ENCODE data around the gene MRPL14.
A peak's percentile ranks its signal among the peaks of the same experiment; 100 is the strongest.

The MRPL14 gene

DNA sequence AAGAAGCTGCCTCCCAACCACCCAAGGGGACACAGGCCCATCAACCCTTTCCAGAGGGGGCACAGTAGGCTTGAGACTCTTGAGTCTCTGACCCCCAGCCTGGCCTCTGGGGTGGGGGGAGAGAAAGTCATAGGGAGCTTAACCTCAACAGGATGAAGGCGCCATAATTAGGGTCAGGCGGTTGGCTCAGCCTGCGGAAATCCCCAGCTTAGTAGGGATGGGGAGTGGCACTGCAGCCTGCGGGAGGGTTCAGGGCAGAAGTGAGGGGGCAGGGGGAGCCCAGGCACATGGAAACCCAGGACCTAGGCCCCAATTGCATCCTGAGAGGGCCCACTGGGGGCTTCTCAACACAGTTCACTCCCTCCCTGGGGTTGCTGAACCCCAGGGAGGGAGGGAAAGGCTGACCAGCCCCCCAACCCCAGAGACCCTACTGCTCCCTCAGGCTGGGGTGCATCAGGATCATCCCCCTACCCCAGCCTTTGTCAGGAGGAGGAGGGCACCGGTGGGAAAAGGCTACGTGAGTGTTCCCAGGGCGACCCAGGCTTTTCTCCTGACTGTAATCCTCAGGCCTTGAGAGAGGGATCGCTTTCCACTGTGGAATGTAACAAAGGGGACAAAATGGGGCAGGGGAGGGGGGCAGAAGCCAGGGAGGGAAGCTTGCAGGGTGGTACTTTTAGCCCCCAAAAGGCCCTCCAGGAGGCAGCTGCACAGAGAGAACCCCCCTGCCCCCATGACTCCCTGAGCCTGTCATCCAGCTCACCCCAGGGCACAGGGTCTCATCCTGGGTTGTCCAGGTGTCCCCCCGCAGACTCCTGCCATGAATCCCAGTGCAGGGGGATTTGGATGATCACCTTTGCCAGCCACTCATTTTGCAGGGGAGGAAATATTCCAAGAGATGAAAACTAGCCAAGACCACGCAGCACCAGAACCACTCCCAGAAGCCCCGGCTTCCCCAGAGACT is 46.4 kb downstream of the MRPL14 start:
- DNase-seq (ENCODE audit: low read depth in 3 of 3), result no peak

DNA sequence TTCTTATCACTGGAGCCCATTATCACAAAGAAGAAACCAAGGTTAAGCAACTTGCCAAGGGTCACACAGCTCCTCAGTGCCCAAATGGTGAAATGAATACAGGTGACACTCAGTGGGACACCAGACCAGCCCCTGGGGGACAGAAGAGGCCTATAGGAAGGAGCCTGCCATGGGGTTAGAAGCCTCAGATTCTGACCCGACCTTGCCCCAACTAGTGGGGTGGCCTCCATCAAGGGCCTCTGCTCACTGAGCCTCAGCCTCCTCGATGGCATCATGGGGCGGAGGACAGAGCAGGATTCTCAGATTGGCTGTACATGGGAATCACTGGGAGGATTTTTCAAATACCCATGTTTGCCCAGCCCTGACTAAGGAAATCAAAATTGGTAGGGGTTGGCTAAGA is 47.6 kb downstream of the MRPL14 start:
- DNase-seq (ENCODE audit: low read depth in 3 of 3), result no peak

DNA sequence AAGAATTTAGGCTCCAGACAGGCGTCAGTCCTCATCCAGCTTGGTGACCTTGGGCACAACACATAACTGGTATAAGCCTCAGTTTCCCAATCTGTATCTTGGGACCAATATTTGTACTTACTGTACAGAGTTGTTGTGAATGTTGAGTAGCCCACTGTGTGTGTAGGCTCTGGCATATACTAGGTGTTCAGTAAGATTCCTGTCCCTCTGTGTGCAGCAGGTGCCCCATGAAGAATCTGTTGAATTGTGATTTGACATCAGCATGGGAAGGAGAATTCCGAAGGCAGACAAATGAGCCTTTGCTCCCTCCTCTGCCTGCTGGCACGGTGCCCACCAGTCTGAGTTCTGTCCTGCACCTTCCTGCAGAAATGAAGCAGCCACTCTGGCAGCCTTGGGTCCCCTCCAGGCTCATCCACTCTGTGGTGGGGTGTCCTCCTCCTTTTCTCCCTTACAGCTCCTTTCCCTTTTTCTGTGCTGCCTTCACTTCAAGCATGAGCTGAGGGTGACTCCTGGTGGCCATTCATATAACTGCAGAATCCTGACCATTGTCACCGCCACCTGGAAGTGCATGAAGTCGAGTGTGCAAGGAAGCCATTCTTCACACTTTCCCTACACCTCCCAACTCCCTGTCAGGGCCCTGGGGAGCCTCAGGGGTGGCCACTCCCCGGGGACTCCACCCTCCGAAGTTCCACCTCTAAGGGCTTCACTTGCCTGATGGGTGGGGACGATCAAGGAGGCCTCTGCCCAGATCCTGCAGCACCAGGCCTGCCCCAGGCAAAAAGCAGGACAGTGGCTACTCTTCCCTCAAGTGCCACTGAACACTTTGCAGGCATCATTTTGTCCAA is 48.2 kb downstream of the MRPL14 start:
- DNase-seq (ENCODE audit: low read depth in 3 of 3), result peak; percentile 52 to 66 (median 61)

DNA sequence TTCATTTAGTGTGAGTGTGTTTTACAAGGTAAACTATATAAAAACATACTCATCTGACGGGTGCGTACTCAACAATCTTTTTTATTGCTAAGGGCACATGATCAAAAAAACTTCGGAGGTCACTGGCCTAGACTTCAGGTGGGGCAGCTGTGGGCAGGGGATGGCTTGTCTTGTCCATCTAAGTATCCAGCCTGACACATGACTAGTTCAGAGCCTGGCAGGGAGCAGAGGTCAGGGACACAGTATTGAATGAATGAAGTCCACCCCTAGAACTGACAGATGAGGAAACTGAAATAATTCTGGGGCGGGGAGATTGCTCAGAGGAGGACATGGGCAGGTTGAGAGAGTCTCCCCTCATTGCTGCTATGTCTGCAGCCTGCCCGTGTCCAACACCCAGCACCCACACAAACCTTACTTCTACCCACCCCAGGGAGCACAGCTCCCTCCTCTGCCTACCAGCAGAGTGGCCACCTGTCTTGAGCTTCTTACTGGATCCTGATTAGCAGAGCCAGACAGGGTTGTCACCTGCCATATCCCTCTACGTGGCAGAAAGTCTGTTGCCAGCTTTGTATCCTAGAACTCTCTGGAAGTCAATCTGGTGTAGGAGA is 48.9 kb downstream of the MRPL14 start:
- no peak for DNase-seq (ENCODE audit: low read depth in 3 of 3)

DNA sequence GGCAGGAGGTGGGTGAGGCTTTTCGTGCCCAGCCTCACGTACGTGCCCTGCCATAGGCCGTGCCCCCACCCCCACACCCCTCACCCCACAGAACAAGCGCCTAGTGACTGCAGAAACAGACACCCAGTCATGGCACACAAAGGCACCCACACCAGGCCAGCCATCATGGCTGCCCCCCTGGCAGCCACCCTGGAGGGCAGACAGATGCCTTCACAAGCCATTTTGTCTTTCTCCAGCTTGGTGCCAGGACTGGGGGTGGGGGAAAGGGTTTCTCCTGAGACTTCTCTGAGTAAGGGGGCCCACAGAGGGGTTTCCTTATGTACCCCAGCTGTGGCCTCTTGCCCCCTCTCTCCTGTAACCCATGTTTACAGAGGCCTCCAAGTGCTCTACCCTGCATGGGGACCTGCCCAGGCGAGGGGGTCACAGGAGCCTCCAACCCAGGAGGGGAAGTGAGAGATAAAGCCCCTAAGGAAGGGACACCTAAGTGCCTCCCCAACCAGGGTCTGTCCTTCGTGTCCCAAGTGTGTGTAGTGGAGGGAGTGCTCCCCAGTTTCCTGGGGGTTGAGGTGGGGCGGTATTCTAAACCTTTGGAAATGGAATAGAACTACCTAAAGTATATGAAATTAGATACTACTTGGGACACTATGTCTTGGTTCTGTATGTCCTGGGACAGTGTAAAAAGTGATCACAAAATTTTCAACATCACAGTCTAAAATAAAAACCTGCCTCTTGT is 49.9 kb downstream of the MRPL14 start:
- no peak for DNase-seq (ENCODE audit: low read depth in 3 of 3)

DNA sequence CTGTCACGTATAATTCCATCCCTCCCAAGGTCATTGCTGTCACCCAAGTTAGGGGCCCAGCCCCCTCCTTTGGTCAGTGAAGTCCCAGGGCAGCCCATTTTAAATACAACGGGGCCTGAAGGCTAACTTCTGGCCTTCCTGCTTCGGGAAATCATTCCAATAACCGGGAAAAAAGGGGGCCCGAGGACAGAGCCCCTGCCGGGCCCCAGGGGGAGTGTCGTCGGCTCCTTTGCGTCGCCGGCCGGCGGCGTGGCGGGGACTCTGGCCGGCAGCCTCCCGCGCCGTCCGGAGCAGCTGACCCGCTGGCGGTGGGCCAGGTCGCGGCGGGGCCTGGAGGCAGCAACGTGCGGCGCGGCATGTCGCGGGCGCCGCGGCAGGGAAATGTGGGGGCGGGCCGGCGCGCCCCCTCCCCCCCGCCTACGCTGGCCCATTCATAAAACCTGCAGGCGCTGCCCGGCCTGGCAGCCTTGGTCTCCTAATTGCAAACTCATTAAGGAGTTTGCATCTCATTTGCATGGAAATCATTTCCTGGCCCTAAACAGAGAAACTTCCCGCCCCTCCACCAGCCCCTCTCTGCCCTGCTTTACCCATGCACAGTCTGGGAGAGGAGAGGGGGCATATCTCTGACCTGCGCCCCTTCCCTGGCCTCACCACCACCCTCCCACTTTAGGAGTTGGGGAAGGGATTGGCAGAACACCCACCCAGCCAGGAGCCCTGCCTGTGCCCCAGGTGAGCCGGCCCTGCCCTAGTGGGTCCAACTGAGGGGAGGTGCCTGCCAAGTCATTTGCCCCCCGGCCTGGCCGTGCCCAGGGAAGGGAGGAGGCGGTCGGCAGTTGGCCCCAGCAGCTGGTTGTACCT is 50.7 kb downstream of the MRPL14 start:
- no peak for DNase-seq (ENCODE audit: low read depth in 3 of 3)

DNA sequence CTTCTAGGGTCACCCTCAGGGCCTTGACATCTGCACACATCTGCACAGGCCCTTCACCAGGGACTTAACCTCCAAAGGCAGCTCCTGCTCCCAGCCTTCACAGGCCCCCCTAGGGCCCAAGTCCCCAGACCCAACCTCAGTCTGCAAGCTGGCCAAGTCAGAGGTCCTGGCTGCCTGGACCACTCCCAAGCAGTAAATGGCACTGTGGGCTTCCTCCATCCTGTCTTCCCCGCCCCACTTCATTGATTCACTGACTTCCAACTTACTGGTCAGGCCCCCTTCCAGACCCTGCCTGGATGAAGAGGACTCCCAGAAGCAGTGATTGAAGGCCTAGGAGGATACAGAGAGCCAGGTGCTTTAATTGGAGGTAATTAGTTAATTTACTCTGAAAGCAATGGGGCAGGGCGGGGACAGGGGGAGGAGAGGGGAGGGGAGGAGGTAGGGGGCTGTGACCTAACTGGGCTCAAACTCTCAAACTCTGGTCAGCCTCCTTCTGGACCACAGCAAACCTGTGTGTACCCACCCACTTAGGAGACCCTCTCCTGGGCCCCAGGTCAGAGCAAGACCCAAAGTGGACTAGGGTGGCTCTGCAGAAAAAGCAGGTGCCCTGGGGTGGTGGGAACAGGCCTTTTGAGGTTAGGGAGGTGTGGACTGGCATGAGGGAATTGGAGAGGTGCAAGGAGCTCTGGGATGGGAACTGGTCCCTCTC is 51.5 kb downstream of the MRPL14 start:
- DNase-seq (ENCODE audit: low read depth in 3 of 3), result no peak

DNA sequence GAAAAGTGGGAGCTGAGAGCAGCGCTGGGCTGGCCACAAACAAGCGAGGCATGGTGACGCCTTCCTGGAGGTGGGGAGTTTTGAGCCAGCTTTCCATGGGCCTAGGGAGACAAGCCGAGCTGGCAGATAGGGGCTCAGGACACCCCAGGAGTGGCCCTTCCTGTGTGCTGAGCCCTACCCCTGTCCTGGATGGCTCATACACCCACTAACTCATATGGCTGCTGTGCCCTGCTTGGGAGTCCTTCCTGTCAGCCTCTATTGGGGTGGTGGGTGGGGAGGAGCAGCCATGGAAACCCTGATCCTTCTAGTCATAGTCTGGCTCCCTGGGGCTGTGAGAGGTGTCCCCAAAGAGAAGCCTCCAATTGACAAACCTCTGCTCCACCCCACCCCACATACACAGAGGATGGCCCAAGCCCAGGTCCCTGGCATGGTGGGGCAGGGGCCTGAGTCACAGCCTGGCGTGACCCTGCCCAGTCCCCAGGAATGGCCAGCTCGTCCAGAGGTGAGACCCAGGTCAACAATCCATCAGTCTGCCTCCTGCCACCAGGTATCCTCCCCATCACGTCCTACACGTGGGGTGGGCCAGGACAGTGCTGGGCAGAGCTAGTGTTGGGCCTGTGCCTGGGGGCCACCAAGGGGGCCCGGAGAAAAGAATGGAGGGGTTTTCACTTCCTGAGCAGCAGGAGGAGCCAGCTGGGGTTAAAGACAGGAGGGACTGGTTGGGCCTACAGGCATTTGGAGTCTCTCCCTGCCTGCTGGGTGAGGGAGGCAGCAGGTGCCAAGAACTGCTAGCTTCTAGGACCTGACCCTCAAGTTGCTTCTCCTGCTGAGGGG is 52.2 kb downstream of the MRPL14 start:
- DNase-seq (ENCODE audit: low read depth in 3 of 3), result no peak

DNA sequence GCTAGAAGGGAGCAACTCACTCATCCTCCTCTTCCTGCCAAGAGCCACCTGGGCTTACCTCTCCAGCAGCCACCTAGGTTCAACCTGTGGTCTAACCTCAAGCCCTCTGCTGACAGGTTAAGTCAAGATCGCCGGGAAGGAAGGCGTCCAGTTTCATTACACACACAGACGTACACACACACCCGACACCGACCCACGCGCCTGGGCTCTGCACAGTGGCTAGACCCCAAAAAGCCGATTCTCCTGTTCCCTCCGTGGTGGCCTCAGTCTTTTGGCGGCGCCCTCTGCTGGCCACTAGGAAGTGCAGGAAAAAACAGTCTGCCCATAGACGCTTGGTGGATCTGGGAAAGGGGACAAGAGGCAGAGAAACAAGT is 52.8 kb downstream of the MRPL14 start:
- peak; percentile 38 to 69 (median 50) for DNase-seq (ENCODE audit: low read depth in 3 of 3)

DNA sequence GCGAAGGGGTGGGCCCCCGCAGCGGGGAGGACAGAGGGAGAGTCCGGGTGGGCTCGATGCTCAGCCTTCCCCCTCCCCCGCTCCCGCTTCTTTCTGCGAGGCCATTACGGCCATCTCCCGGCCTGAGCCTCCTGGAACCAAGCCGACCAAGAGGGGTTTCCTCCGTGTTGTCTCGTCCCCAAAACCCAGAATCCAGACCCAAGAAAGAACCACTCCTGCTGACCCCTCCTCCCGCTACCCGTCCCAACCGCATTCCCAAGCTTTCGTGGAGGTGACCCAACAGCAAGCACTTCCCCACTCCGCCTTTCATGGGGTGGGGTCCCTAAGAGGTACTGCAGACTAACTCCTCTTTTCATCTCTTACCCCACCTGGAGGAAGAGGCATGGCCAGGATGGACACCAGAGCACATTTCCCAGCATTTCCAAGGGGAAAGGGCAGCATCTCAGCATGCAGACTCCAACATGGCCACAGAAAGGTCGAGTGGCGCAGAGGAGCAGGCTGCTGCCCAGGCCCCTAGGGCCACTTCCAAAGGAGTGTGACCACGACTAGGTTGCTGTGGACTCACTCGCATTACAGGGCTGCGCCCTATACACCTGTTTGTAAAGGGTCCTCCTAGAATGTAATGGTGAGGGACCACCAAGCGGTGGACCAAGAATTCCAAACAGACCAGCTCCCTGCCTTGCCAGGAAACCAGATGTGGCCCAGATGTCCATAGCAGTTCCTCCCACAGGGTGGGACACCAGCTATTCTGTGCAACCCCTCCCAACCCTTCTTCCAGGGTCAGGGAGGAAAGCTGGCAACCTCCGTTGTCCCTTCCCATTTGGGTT is 53.4 kb downstream of the MRPL14 start:
- DNase-seq (ENCODE audit: low read depth in 3 of 3), result no peak

DNA sequence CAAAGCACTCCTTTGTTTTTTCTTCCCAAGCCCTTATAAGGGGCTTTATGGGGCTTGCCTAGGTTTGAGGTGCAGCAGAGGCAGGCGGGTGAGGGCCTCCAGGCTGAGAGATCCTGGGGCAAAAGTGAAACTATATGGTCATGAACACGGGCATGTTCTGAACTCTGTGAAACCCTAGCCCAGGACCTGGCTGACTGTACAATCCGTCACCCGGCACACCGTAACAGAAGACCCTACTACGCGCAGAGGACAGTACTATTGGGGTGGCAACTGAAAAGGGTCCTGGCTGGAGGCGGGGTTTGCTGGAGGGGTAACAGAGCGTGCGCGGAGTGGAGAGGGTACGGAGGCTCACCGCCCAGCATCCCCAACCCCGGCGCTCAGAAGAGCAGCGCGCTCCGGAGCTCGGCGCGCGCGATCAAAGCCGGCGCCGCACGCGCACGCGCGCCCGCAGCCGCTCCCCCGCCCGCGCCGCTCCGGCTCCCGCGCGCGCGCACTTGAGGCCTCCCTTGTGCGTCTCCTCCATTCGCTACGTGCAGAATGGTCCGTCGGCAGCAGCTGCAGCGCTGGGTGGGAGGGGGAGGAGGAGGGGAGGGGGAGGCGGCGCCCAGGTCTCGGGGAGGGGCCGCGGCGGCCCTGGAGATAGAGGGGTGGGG is 54.2 kb downstream of the MRPL14 start:
- DNase-seq (ENCODE audit: low read depth in 3 of 3), result peak; percentile 62 to 86 (median 63)

DNA sequence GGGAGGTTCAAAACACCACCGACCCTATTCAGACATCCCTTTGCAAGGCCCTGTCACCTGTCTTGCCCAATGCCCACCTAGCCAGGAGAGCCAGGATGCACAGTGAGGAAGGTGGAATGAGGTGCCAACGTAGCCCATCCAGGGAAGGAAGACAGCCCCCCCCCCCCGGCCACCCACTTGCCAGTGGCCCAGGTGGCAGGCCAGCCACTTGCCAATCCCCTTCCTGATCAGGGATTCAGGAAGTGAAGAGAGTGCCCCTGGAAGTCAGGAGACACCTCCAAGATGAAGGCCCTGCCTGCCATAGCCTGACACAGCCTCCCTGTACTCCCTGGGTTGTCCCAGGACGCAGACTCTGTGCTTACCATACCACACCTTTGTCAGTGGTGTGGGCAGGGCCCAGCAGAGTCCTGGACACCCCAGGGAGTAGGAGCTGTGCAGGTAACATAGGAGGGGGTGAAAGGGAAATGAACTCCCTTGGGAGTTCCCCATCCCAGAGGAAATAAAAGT is 54.7 kb downstream of the MRPL14 start:
- no peak for DNase-seq (ENCODE audit: low read depth in 3 of 3)

DNA sequence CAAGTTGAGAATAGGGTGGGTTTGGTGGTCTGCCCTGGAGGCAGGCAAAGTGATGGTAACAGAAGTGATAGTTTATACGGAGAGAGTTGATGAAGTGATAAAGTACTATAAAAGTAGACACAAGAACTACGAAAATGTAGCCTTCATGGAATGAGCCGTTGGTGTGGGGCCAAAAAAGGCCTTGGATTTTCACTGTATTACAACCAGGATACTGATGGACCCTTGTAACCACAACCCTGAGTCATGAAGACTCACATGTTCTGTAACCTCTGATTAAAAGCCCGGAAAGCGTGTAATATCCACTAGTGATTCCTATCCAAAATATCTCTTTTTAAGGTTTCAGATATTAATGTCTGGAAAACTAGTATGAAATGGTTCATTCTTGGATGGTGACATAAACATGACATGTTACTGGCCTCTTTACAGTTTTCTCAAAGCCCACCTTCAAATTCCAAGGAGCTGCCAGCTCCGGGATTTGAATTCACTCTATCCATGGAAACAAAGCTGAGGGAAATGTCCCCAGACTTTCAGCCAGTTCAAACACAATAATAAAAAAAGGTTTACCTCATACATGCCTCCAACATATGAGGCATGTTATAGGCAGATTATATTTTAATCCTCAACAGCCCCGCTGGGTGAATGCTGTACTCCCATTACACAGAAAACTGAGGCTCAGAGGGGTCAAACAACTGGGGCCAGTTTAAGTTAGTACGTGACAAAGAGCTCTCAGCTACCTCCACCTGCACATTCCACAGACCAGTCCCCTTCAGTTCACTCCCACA is 55.4 kb downstream of the MRPL14 start:
- no peak for DNase-seq (ENCODE audit: low read depth in 3 of 3)

DNA sequence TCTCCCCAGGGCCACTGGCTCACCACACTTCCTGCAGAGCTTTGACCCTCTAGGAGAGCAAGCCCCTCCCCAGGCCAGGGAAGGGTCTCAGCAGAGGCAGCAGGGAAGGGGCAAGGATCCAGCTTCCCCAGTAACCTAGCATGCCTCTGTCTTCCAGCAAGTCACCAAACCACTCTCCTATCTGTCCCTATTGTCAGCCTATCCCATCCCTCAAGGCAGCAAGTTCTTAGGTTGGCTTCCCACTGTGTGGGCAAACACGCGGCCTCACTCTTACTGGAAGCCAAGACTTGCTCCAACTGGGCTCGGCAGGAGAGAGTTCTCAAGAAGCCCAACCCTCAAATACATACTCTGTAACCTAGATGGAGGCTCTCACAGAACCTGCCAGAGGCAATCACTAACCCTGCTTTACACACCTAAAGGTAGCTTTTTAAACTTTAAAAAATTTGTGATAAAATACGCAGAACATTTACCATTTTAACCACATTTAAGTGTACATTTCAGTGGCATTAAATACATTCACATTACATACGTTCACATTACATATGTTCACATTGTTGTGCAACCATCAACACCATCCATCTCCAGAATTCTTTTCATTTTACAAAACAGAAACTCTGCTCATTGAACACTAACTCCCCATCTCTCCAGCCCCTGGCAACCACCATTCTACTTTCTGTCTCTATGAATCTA is 58.5 kb downstream of the MRPL14 start:
- no peak for DNase-seq (ENCODE audit: low read depth in 3 of 3)

DNA sequence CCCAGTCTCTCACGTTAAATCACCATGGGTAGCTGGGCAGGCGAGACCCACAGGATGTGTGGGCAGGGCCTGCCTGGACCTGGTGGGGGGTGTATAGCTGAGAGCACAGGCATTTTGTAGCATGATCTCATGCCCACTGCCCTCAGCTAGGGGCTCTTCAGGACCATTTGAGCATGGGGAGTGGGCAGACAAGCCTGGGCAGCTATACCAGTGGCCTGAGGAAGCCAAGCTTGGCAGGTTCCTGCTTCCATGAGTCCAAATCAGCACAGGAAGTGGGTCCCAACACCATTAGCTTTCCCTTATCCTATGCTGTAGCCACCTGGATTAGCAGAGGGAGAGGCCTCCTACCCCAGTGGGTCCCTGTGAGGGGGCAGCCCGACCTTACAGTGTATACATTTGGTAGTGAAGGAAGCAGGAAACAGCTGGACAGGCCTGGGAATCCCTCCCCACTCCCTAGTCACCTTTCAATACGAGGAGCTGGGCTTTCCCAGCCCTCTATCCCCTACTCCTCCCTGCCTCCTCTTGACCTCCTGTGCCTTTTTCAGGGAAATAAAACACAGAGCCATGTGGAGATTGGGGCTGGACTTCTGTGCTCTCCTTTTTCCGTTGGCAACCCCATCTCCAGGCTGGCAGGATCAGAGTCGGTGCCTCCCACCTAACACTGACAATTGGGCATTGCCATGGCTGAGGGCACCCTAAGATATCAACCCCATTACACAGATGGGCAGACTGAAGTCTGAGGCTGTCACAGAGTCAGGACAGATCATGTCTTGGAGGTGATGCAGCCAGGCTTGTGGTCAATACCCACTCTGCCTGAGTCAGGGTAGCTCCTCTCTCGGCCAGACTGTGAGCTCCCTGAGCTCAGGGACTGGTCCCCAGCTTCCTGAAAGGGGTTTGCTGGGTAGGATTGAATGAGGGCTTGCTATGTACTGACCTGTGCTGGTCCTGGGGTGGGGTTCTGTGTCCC is 59.8 kb downstream of the MRPL14 start:
- DNase-seq (ENCODE audit: low read depth in 3 of 3), result no peak
